RWPE2 (cell line): ENCODE data around the gene ZMIZ1.

Experiments
- ATAC-seq: fragments of 200-7000 bp; cut with Tn5 transposase; 3 replicates; pipeline ENCODE4 v1.9.1; 2021; ENCODE audit warnings: low read depth
- DNase-seq: peaks from one replicate; pipeline ENCODE4 v3.0.0-alpha.2; 2020; ENCODE audit warnings: low spot score
- H3K27ac ChIP-seq: fragments of 450-650 bp; 2 replicates; pipeline ENCODE4 v1.5.1; 2017; ENCODE audit warnings: mild to moderate bottlenecking; ENCODE audit not compliant: poor library complexity, severe bottlenecking
- H3K27me3 ChIP-seq: fragments of 250-450 bp; sonication (Bioruptor Pico); 2 replicates; pipeline ENCODE4 v1.5.1; 2021; ENCODE audit warnings: mild to moderate bottlenecking, moderate library complexity; ENCODE audit not compliant: insufficient read depth, poor library complexity, severe bottlenecking
- H3K36me3 ChIP-seq: fragments of 250-450 bp; sonication (Bioruptor Pico); 2 replicates; pipeline ENCODE4 v1.5.1; 2020; ENCODE audit warnings: low read depth, mild to moderate bottlenecking, moderate library complexity
- H3K4me1 ChIP-seq: fragments of 250-450 bp; sonication (Bioruptor Pico); 2 replicates; pipeline ENCODE4 v1.5.1; 2021; ENCODE audit warnings: mild to moderate bottlenecking, moderate library complexity; ENCODE audit not compliant: insufficient read depth, poor library complexity, severe bottlenecking
- H3K4me3 ChIP-seq: fragments of 250-450 bp; sonication (Bioruptor Pico); 2 replicates; pipeline ENCODE4 v1.5.1; 2021; ENCODE audit warnings: mild to moderate bottlenecking, moderate library complexity; ENCODE audit not compliant: severe bottlenecking
- H3K9me3 ChIP-seq: fragments of 250-450 bp; sonication (Bioruptor Pico); 2 replicates; pipeline ENCODE4 v1.5.1; 2021; ENCODE audit warnings: mild to moderate bottlenecking, moderate library complexity; ENCODE audit not compliant: severe bottlenecking
- TF ChIP-seq, protein P1 (sequence below): fragments of 450-650 bp; IDR thresholded peaks from one replicate; pipeline ENCODE4 v1.5.1; 2017; ENCODE audit warnings: mild to moderate bottlenecking, moderate library complexity; ENCODE audit not compliant: poor library complexity, severe bottlenecking

The ZMIZ1 gene

GRCh38 chr10:79126351-79127080 lies 57.8 kb downstream of the ZMIZ1 start:
- Histone ChIP-seq H3K36me3 (peaks cover 11% of the 10 kb centered on the region; the same call in 1 of the 2 replicates), H3K4me3 (no peak overlapping the region), H3K9me3 (no peaks in the 10 kb centered on the region), H3K27ac (peak overlapping the region; percentile 48), H3K4me1 (peaks cover 12% of the 10 kb centered on the region), H3K27me3 (no peaks in the 10 kb centered on the region)
- ATAC-seq, result no peak
- TF ChIP-seq, protein P1, sequence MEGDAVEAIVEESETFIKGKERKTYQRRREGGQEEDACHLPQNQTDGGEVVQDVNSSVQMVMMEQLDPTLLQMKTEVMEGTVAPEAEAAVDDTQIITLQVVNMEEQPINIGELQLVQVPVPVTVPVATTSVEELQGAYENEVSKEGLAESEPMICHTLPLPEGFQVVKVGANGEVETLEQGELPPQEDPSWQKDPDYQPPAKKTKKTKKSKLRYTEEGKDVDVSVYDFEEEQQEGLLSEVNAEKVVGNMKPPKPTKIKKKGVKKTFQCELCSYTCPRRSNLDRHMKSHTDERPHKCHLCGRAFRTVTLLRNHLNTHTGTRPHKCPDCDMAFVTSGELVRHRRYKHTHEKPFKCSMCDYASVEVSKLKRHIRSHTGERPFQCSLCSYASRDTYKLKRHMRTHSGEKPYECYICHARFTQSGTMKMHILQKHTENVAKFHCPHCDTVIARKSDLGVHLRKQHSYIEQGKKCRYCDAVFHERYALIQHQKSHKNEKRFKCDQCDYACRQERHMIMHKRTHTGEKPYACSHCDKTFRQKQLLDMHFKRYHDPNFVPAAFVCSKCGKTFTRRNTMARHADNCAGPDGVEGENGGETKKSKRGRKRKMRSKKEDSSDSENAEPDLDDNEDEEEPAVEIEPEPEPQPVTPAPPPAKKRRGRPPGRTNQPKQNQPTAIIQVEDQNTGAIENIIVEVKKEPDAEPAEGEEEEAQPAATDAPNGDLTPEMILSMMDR, result no peak
- DNase-seq, result no peak

DNA sequence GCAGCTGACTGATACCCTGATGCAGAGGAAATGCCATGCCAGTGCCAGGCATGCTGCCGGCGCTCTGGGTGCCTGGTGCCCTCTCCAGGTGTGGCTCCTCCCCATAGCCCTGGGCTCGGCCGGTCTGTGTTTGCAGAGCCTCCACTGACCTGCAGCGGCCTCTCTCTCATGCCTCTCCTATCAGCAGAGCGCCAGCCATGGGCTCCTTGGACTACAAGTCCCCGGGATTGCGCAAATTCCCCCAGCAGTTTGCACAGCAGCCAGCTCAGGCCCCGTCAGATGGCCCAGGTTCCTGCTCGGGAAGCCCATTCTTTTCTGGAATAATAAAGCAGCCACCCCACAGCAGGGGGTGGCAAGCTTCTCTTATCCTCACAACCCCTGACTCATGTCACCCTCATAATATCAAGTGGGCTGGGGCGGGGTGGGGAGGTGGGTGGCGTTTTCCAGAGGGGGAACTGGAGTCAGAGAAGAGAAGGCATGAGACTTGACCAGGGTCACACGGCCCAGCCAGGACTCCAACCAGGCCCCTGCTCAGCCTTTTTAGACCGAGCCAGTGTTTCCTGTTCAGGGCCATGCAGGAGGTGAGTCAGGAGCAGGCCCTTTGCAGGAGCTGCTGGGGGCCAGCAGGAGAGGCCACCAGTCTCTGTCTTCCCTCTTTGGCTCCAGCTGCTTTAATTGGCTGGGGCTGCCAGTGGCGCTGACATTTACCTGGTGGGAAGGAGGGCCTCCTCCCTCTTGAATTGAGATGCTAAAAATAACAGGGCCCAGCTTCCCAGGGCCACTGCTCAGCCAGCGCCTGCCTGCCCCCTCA lies 58.6 kb downstream of the ZMIZ1 start:
- peak; percentile 92 for ATAC-seq
- Histone ChIP-seq H3K9me3 (no peaks in the 10 kb centered on the region), H3K27me3 (no peaks in the 10 kb centered on the region), H3K27ac (peak overlapping the region; percentile 48), H3K4me3 (no peak overlapping the region), H3K36me3 (peaks cover 11% of the 10 kb centered on the region; the same call in 1 of the 2 replicates), H3K4me1 (peaks cover 12% of the 10 kb centered on the region)
- DNase-seq, result peak; percentile 83
- TF ChIP-seq, protein P1, result no peak

DNA sequence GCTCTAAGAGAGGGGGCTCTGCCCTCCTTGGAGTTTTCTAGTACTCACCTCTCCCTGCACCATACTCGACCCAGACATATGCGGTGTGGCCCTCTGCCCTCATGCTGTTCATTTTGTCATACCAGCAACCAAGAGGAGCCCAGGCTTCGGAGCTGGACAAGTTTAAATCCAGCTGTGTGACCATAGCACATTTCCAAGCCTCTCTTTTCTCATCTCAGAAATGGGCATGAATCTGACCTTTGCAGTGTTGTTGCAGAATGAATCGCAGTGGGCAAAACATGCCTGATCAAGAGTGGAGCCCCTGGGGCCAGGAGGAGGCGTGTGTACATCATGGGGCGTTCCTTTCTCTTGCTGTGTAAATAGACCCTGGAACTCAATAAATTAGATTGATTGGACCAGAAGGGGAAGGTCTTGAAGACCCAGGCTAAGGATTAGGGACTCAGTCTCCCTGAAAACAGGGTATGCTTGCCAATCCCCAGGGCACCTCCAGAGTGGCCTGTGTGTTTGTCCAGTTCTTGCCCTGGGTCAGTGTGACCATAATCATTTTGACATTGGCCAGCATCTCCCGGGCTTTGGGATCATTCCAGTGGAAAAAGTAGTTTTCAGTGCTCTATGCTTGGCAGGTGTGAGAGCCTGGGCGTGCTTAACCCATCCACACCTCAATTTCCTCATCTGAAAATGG lies 59.6 kb downstream of the ZMIZ1 start:
- Histone ChIP-seq H3K27ac (no peak overlapping the region), H3K27me3 (no peaks in the 10 kb centered on the region), H3K4me1 (peaks cover 12% of the 10 kb centered on the region), H3K9me3 (no peaks in the 10 kb centered on the region), H3K36me3 (peaks cover 11% of the 10 kb centered on the region; the same call in 1 of the 2 replicates), H3K4me3 (no peak overlapping the region)
- TF ChIP-seq, protein P1, result no peak
- no peak for DNase-seq
- ATAC-seq, result no peak

DNA sequence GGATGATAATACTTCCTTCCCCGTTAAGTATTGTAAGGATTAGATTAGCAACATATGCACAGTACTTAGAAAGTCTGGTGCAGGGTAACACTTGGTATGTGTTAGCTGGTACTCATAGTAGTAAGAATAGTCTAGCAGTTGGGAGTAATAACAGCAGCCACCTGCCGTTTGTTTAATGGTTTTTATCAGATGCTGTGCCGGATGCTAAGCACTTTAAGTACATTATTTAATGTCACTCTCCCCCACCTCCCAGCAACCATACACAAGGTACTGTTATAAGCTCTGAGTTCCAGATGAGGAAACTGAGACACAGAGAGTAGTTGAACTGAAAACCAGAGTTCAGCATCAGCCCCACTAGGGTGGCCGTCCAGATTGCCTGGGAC lies 60.1 kb downstream of the ZMIZ1 start:
- no peaks in the 10 kb centered on the region for H3K9me3 ChIP-seq
- H3K4me1 ChIP-seq, result peaks cover 12% of the 10 kb centered on the region
- no peak for DNase-seq
- no peak overlapping the region for H3K4me3 ChIP-seq
- ATAC-seq, result no peak
- H3K36me3 ChIP-seq, result peaks cover 10% of the 10 kb centered on the region; the same call in 1 of the 2 replicates
- no peak overlapping the region for H3K27ac ChIP-seq
- TF ChIP-seq, protein P1, result no peak
- H3K27me3 ChIP-seq, result no peaks in the 10 kb centered on the region
